ENCODE results near the gene PFKFB4. TPM values are rescaled to one million over a fixed set of nuclear protein-coding genes. Genes with fewer than 3 reads are reported as not detected.

Gene PFKFB4
- total and polyA plus RNA-seq, 7 donors: 1.5 to 8.0 (median 4.2) TPM

GRCh38 chr3:48470286-48470685 is 86.3 kb downstream of the PFKFB4 start:
- no peak for TF ChIP-seq POLR2AphosphoS5 (IDR thresholded peaks at IDR 0.05)
- TF ChIP-seq, protein P1, sequence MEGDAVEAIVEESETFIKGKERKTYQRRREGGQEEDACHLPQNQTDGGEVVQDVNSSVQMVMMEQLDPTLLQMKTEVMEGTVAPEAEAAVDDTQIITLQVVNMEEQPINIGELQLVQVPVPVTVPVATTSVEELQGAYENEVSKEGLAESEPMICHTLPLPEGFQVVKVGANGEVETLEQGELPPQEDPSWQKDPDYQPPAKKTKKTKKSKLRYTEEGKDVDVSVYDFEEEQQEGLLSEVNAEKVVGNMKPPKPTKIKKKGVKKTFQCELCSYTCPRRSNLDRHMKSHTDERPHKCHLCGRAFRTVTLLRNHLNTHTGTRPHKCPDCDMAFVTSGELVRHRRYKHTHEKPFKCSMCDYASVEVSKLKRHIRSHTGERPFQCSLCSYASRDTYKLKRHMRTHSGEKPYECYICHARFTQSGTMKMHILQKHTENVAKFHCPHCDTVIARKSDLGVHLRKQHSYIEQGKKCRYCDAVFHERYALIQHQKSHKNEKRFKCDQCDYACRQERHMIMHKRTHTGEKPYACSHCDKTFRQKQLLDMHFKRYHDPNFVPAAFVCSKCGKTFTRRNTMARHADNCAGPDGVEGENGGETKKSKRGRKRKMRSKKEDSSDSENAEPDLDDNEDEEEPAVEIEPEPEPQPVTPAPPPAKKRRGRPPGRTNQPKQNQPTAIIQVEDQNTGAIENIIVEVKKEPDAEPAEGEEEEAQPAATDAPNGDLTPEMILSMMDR (IDR thresholded peaks at IDR 0.05): no peak
- TF ChIP-seq POLR2A (IDR thresholded peaks at IDR 0.05): no peak
- TF ChIP-seq EP300 (IDR thresholded peaks at IDR 0.05): no peak
- H3K4me3 ChIP-seq: no peak overlapping the region
- intact Hi-C loops (cut with DNase I): no loop called here
- peaks cover 0 to 73% (median 71%) of the 10 kb centered on the region in 4 donors for H3K4me1 ChIP-seq
- H3K9me3 ChIP-seq: no peaks in the 10 kb centered on the region
- no peaks in the 10 kb centered on the region for H3K27me3 ChIP-seq
- 46 to 77% methylated on average over 1 of the region's 1 CpG for WGBS, 2 donors
- peaks cover 9 to 36% (median 16%) of the 10 kb centered on the region in 4 donors for H3K36me3 ChIP-seq
- DNase-seq: no peak
- H3K27ac ChIP-seq: peak overlapping the region in 3 of 4 donors; percentile 14 to 42 (median 18)

DNA sequence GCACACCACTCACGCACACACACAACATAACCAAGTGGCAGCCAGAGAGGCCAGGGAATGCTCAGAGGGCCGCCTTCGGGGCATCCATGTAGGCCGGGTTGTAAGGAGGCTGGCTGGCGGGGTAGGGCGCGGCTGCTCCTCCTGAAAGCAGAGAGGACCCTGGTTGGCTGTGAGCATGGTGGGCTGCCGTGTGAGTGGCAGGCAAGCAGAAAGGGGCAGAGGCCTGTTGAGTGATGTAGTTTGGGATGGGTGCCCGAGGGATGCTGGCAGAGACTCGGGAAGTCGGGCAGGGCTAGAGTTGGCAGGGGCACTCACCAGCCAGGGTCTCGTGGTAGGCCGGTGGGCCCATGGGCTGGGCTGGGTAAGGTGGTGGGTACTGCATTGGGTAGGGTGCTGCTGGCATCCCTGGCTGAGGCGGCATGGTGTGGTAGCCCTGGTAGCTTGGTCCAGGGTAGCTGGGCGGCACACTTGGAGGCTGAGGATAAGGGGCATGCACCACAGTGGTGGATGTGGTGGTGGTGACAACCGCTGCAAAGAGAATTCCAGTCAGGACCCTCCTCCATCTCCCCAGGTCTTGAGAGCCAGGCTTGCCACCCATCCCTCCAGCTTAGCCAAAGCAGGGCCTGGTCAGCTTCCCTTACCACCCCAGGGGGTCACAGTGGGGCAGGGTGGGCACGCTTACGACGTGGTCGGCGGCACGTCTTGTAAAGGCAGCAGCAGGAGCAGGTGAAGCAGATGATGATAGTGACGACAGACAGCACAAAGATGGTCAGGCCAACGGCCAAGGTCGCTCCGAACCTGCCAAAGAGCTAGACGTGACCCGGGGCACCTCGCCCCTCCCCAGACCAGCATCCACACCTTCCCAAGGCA is 87.3 kb downstream of the PFKFB4 start:
- H3K9me3 ChIP-seq: no peaks in the 10 kb centered on the region
- H3K27ac ChIP-seq: peak overlapping the region in 3 of 4 donors; percentile 14 to 100 (median 99)
- no peak for DNase-seq
- no peaks in the 10 kb centered on the region for H3K27me3 ChIP-seq
- no peak for TF ChIP-seq POLR2A (IDR thresholded peaks at IDR 0.05)
- H3K4me3 ChIP-seq: no peak overlapping the region
- intact Hi-C loops (cut with DNase I): no loop called here
- H3K36me3 ChIP-seq: peaks cover 9 to 36% (median 16%) of the 10 kb centered on the region in 4 donors
- H3K4me1 ChIP-seq: peaks cover 0 to 79% (median 77%) of the 10 kb centered on the region in 4 donors
- WGBS, 2 donors: 87 to 89% methylated on average over 29 of the region's 29 CpGs

- no peak for DNase-seq
- TF ChIP-seq, protein P1 (IDR thresholded peaks at IDR 0.05): no peak
- TF ChIP-seq POLR2AphosphoS5 (IDR thresholded peaks at IDR 0.05) (no peak), EP300 (IDR thresholded peaks at IDR 0.05) (no peak), POLR2A (IDR thresholded peaks at IDR 0.05) (no peak)
- H3K27ac ChIP-seq: peak overlapping the region; percentile 99 to 100 (median 99)
- WGBS, 2 donors: 41 to 71% methylated on average over 8 of the region's 8 CpGs
- no peaks in the 10 kb centered on the region for H3K27me3 ChIP-seq
- H3K4me3 ChIP-seq: no peak overlapping the region
- H3K4me1 ChIP-seq: peaks cover 0 to 76% (median 73%) of the 10 kb centered on the region in 4 donors
- peaks cover 9 to 36% (median 16%) of the 10 kb centered on the region in 4 donors for H3K36me3 ChIP-seq
- H3K9me3 ChIP-seq: no peaks in the 10 kb centered on the region
- intact Hi-C loops (cut with DNase I): no loop called here
Measured at GRCh38 chr3:48468329-48468731, 88.3 kb downstream of the PFKFB4 start.

Small RNAs within 50 kb of the gene (small RNA-seq; reads per million reads assigned to genes)
- 0 reads per million in 3 donors for gene MIR6823

Other genes with a start within 250 kb of the PFKFB4 start
- not detected for gene SPINK8, start 223.1 kb downstream of the PFKFB4 start, total RNA-seq
- gene SPINK8, start 223.1 kb downstream of the PFKFB4 start, polyA plus RNA-seq: not detected
- gene FBXW12, start 184.6 kb downstream of the PFKFB4 start, total RNA-seq: not detected
- not detected for gene FBXW12, start 184.6 kb downstream of the PFKFB4 start, polyA plus RNA-seq
- 100 to 1,000 TPM in 1 of 4 donors, 10 to 100 TPM in 3; 59.9 to 162 (median 79.7) TPM for gene PLXNB1, start 126.7 kb downstream of the PFKFB4 start, total RNA-seq
- 10 to 100 TPM; 10.2 to 88.0 (median 10.4) TPM for gene PLXNB1, start 126.7 kb downstream of the PFKFB4 start, polyA plus RNA-seq
- gene CCDC51, start 116.7 kb downstream of the PFKFB4 start, total RNA-seq: 10 to 100 TPM in 3 of 4 donors, 1 to 10 TPM in 1; 9.4 to 22.5 (median 13.1) TPM
- gene CCDC51, start 116.7 kb downstream of the PFKFB4 start, polyA plus RNA-seq: 10 to 100 TPM; 12.7 to 21.6 (median 18.6) TPM
- 100 to 1,000 TPM; 146 to 352 (median 244) TPM for gene TMA7, start 116.5 kb downstream of the PFKFB4 start, total RNA-seq
- gene TMA7, start 116.5 kb downstream of the PFKFB4 start, polyA plus RNA-seq: 100 to 1,000 TPM; 419 to 762 (median 624) TPM
- gene ATRIP, start 110.1 kb downstream of the PFKFB4 start, total RNA-seq: 1 to 10 TPM; 3.4 to 9.4 (median 5.2) TPM
- gene ATRIP, start 110.1 kb downstream of the PFKFB4 start, polyA plus RNA-seq: 1 to 10 TPM; 1.8 to 6.2 (median 2.4) TPM
- 10 to 100 TPM; 62.0 to 88.9 (median 74.7) TPM for gene SHISA5, start 52.6 kb downstream of the PFKFB4 start, total RNA-seq
- 100 to 1,000 TPM in 1 of 3 donors, 10 to 100 TPM in 2; 57.7 to 142 (median 60.1) TPM for gene SHISA5, start 52.6 kb downstream of the PFKFB4 start, polyA plus RNA-seq
- not detected for gene UCN2, start 7.0 kb upstream of the PFKFB4 start, total RNA-seq
- gene UCN2, start 7.0 kb upstream of the PFKFB4 start, polyA plus RNA-seq: under 1 TPM in 1 of 3 donors, not detected in 2; 0.10 TPM
- 1 to 10 TPM; 1.5 to 9.4 (median 2.6) TPM for gene COL7A1, start 38.5 kb upstream of the PFKFB4 start, total RNA-seq
- gene COL7A1, start 38.5 kb upstream of the PFKFB4 start, polyA plus RNA-seq: 10 to 100 TPM in 1 of 3 donors, 1 to 10 TPM in 2; 1.4 to 15.4 (median 3.0) TPM
- gene UQCRC1, start 52.8 kb upstream of the PFKFB4 start, total RNA-seq: 100 to 1,000 TPM; 199 to 241 (median 223) TPM
- 100 to 1,000 TPM; 451 to 828 (median 586) TPM for gene UQCRC1, start 52.8 kb upstream of the PFKFB4 start, polyA plus RNA-seq
- gene TMEM89, start 65.0 kb upstream of the PFKFB4 start, total RNA-seq: not detected
- gene TMEM89, start 65.0 kb upstream of the PFKFB4 start, polyA plus RNA-seq: 1 to 10 TPM in 1 of 3 donors, not detected in 2; 1.2 TPM
- 10 to 100 TPM in 3 of 4 donors, 1 to 10 TPM in 1; 6.4 to 33.0 (median 17.0) TPM for gene SLC26A6, start 78.7 kb upstream of the PFKFB4 start, total RNA-seq
- gene SLC26A6, start 78.7 kb upstream of the PFKFB4 start, polyA plus RNA-seq: 10 to 100 TPM in 1 of 3 donors, 1 to 10 TPM in 2; 9.0 to 70.8 (median 9.7) TPM
- 1 to 10 TPM in 2 of 4 donors, under 1 TPM in 2; 0.33 to 1.4 (median 0.72) TPM for gene CELSR3, start 106.1 kb upstream of the PFKFB4 start, total RNA-seq
- 1 to 10 TPM in 1 of 3 donors, under 1 TPM in 2; under 0.01 to 2.5 (median under 0.01) TPM for gene CELSR3, start 106.1 kb upstream of the PFKFB4 start, polyA plus RNA-seq
- gene NCKIPSD, start 129.1 kb upstream of the PFKFB4 start, total RNA-seq: 10 to 100 TPM in 3 of 4 donors, 1 to 10 TPM in 1; 7.7 to 29.3 (median 22.8) TPM
- gene NCKIPSD, start 129.1 kb upstream of the PFKFB4 start, polyA plus RNA-seq: 10 to 100 TPM; 10.2 to 17.7 (median 14.3) TPM
- gene IP6K2, start 160.4 kb upstream of the PFKFB4 start, total RNA-seq: 100 to 1,000 TPM in 1 of 4 donors, 10 to 100 TPM in 3; 39.0 to 109 (median 58.7) TPM
- 100 to 1,000 TPM in 1 of 3 donors, 10 to 100 TPM in 2; 77.9 to 142 (median 97.2) TPM for gene IP6K2, start 160.4 kb upstream of the PFKFB4 start, polyA plus RNA-seq

Measured in sigmoid colon (tissue), 7 donors.